Inflammatory macrophage treated with lipopolysaccharide for 1 hour (primary cell): ENCODE measurements around the gene EXOC4.

Experiments
- DNase-seq, 2 donors: peaks; one replicate each; pipeline ENCODE4 v3.0.0-alpha.2; 2020 to 2022

The EXOC4 gene

DNA sequence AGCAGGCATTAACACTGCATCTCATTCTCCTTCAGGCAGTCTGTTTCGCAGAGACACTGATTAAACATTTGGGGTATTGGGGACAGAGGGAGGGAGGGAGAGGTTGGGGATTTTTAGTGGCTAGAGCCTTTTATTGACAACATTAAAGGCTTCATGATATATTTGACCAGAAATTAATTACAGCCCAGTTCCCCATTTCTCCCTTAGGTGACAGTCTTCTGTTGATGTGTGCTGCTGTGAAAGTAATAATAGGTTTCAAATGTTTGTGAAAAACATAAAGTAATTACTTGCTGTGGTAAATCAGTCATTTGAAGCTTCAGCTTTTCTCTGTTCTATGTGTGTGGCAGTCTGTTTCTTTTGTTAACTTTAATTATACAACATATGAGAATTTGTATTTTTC, 769.0 kb downstream of the EXOC4 start:
- DNase-seq, result no peak

DNA sequence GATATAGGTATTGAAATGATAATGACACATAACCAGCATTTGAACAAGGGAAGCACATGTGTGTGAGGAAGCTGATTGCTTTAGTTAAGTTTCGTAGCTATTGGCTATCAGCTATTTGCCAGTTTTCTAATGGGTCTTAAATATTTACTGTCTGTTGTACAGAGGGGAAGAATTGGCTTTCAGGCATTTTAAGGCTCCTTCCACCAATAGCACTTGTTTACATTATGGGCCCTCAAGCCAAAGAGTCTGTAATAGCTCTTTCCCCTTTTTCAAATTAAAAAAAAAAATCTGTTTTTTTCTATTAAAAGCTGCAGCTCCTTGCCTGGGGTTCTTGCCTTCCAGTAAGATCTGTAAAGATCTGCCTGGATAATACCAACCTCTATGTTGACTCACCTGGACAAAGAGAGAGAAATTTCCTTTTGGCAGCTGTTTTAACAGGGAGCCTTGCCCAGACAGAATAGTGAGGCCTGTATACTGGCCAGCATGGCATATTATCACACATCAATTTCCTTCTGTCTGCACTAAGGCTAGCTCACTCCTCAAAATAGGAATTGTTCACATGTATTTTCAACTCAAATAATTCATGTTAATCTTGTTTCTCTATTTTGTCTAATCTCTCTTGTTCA, 769.5 kb downstream of the EXOC4 start:
- DNase-seq, result no peak

DNA sequence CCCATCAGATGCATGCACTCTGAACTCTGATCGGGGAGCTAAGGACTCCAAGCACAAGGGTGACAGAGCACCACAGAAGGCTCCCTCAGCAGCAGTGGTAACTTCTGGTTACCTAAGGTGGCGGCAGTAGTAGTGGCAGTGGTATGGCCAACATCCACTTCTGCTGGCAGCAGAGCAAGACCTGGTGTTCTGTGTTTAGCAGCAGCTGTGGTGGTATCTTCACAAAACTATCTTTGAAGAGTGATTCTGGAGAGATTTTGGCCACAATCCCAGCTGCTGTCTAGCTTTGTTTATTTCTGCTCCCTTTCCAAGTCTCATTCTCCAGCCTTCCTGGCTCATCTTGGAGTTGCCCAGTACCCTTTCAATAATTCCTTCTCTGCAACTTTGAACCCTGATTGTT, 771.9 kb downstream of the EXOC4 start:
- DNase-seq, result no peak

DNA sequence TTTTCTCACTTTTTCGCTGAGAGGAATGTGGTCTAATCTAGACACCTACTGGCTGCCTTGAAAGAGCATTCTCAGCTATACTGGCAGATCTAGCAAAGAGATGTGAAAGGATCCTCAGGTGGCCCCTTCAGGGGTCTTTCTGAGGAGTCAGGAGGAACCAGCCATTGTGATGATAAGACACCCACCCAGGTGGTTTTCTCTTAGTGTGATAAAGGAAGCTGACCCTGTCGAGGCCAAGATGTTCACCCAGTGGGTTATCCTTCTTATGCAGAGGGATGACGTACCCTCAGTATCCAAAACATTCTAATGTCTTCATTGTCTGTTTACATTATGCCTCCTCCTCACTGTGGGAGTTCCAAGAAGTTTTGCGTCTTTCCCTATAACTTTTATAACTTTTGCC, 776.0 kb downstream of the EXOC4 start:
- no peak for DNase-seq

DNA sequence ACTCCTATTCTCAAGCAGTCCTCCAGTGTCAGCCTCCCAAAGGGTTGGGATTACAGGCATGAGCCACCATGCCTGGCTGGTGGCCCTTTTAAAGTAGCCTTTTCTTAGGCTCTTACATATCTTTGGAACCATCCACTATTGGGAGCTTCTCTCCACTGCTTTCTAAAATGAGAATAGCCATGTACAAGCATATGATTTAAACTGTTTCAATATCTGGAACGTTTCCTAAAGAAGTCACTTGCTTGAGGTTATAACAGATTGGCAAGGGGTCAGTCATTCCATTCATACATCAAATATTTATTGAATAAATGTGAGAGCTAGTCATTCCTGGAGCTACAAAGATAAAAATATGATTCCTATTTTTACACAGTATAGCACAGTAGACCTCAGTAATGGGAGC, 776.9 kb downstream of the EXOC4 start:
- DNase-seq, result no peak

DNA sequence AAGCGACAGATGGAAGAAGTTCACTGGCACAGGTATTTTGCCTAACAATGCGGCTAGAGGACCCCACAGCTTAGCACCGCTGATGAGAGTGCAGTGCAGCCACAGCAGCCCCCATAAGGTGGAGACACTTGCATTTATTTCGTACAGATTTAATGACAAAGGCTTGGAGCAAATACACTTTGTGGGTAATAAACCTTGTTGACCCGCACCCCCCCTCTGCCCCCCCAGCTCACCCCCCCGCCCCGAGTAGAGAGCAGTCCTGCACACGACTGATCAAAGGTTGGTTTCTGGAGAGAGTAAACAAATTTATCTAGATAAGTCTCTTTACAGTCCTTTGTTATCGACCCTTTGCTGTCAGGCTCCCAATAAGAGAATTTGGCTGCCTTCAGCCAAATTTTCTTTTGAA, 777.6 kb downstream of the EXOC4 start:
- no peak for DNase-seq

DNA sequence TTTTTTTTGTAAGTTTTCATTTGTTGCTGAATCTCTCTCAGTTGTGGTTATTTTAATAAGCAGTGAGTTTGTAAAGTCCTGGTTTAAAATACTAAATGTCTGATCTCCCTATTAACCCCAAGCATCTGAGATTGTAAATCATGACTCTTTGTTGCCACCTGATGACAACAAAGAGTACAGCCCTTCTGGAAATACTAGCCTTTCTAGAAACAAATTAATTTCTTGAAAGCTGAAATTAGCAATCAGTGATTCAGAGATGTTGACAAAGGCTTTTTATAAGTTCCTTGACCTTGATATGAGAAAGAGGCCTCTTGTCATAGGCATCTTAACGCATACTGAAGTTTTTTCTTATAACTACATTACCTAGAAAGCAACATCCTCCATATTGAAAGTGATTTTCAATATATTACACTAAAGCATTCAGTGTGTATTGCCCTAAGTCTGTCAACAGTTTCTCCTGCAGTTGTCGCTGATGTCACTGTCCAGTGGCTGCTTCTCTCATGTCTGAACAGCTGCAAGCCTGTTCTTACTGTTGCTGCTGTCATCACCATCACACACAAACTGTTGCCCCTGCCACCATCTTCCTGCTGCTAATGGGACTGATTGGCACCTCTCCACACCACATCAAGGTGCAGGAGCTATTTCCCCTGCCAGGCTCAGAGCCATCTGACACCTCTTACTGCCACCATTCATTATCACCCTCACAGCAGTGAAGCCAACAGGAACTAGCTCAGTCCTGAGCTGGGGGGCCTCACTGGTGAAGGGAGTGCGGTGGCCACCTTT, 779.1 kb downstream of the EXOC4 start:
- no peak for DNase-seq

DNA sequence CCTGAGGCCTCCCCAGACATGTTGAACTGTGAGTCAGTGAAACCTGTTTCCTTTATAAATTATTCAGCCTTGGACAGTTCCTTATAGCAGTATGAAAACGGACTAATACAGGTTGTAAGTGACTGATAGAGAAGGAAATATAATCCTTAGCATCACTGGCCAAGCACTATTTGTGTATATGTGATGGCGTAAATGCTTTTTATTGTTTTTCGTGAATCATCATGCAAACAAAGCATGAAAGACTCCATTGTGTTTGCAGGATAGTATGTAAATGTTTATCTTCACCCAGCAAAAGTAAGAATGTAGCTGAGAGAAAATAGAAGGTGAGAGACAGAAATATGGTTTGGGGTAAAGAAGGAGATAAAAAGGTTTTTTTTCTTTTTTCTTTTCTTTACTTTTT, 781.8 kb downstream of the EXOC4 start:
- DNase-seq, result no peak

DNA sequence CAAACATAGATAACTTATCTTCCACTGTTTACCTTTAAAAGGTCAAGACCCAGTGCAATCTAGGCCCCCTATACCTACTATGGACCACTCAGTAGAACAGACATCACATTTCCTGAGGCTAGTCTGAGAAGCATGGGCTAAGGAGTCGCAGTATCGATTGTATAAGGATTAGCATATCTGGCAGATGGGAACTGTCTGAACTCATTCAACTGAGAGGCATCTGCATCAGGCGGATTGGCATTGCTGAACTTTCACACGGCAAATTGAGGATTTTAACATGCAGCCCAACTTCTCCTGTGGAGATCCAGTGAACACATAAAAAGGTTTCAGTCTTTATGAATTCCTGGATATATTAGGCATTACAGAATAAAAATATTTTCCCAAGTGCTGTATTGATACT, 785.1 kb downstream of the EXOC4 start:
- DNase-seq, result no peak

DNA sequence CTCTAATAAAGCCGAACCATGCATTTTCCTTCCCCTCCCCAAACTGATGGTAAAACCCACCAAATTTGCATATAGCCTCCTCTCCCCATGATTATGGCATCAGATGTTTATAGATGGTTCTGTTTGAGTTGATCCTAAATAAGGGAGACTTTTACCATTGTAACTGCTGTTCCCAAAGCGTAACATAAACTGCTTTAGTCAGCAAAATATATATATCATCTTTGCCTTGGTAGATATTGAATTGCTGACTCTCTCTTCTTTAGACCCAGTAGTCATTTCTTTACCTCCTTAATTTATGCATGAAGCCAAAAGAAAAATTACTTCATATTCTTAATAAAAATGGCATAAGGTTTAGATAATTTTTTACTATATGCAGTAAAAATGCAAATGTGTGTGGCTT, 788.1 kb downstream of the EXOC4 start:
- DNase-seq, result no peak

DNA sequence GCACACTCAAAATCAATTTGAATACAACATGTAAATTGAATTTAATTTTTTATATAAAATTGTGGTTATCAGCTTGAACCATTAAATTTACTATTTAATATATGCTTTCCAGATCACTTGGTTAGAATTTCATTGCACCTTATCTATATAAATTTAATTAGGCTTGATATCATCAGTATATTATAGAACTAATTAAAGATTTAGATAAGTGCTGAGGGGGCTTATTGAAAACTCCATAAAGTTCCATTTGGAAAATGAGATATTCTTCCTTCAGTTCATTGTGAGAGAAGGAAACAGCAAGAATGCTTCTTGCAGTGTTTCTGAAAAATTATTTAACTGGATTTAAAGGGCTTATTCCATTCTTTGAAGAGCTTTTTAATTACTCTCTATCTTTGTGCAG, 788.6 kb downstream of the EXOC4 start:
- DNase-seq, result no peak

DNA sequence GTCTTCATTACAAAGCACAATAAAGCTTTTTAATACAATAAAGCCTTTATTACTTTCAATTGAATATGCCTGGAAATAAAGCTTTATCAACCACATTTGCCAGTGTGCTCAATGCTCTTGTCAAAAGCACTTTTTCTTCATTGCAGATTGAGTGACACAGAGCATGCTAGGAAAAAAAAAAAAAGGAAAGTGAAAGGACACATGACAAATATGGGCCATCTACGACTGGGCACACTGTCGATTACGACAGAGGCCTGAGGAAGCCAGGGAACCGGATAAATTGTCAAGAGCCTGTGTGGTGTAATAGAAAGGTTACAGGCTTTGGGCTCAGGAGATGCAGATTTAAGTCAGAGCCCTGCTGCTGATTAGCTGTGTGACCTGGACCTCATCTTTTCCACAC, 789.4 kb downstream of the EXOC4 start:
- no peak for DNase-seq

DNA sequence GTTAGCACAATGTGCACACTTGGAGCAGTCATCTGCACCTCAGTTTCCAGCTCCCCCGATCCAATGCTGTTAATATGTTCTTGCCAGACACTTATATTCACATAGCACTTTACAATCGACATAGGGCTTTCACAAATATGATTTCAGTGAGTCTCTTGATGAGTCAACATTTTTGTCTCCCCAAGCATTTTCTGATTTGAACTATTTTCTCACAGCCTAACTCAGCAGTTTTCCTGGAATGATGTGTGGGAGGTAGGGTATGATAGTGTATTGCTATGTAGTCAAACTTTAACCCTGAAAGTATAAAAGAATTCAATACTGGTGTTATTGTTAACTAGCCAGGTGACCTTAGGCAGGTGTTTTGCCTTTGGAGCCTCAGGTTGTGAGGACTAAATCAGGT, 791.8 kb downstream of the EXOC4 start:
- no peak for DNase-seq

DNA sequence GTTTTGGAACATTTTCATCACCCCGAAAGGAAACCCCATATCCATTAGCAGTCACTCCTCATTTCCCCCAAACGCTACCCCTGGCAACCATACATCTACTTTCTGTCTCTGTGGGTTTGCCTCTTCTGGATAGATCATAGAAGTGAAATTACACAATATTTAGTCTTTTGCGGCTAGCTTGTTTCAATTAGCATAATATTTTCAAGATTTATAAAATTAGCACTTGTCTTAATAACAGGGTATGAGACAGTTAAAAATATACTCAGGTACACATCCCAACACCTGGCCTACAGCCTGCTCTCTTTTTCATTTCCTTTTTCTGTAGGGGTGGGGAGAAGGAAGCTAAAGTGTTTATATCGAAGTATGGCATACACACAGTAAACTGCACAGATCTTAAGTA, 792.8 kb downstream of the EXOC4 start:
- DNase-seq, result no peak

DNA sequence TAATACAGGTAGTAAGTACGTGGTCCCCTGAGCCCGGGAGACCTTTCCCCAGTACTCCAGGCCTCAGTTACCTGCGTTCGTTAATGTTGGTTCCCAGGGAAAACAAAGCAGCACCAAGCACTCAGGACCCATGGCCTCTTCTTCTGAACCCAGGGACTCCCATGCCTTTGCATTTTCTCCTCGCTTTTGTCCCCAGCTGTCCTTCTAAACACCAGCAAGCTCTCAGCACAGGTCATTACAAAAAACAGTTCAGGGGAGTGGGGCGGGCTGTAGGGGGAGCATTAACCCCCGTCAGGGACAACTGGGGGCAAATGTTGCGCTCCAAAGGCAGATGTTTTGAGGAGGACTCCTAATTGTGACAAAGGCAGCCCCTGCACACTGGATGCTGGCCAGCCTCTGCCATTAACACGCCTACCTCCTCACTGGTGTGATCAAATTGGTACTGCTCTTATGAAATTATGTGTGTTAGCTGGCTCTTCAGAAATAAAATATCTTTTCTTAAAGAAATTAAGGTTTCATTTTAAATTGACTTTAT, 793.8 kb downstream of the EXOC4 start:
- no peak for DNase-seq

DNA sequence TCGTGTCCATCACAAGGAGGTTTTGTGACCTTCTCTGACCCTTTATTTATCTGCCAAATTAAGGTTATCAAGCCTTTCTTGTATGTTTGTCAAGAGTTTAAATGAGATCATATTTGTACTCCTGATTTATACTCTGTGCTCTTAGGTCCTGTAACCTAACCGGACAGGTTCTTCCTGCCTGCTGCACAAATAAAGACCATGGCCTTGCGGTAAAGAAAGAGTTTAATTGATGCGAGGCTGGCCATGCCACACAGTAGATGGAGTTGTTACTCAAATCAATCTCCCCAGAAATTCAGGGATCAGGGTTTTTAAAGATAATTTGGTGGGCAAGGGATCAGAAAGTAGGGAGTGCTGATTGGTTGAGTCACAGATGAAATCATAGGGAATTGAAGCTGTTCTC, 794.8 kb downstream of the EXOC4 start:
- no peak for DNase-seq

DNA sequence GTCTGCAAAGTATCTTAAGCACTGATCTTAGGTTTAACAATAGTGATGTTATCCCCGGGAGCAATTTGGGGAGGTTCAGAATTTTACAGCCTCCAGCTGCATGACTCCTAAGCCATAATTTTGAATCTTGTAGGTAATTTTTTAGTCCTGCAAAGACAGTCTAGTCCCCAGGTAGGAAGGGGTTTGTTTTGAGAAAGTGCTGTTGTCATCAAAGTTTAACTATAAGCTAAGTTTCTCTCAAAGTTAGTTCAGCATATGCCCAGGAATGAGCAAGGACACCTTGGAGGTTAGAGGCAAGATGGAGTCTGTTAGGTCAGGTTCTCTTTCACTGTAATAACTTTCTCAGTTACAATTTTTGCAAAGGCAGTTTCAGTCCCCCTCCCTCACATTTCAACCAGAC, 795.3 kb downstream of the EXOC4 start:
- no peak for DNase-seq

DNA sequence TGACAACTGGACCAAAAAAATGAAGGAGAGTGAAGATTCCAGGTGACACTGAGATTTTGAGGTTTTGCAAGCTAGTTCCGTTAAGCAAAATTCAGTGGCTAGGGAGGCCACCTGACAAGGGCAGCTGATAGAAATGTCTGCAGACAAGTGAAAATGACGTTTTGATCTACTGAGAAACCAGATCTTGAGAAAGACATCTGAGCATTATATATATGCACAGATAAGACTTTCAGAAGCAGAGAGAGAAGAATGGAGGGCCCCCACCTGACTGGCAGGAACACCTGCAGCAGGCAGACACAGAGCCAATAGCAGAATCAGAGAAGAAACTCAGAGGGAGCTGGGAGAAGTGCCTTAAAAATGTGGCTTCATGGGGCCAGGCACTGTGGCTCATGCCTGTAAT, 798.1 kb downstream of the EXOC4 start:
- DNase-seq, result no peak

DNA sequence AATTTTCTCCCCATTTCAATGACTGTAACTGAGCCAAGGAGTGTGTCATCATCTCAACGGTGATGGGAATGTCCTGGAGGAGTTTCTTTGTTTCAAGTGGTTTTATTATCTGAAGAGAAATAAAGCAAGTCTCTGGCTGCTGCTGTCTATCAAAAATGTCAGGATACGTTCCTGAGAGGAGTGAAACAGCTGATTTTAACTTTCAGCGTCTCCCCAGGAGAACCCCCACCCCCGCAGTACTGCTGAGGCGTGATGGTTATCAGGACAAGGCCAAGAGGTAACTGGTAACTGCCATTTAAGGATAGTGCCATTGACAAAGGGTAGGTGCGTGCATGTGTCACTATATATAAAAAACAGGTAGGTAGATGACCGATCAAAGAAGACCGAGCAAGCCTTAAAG, 803.9 kb downstream of the EXOC4 start:
- DNase-seq, result no peak

DNA sequence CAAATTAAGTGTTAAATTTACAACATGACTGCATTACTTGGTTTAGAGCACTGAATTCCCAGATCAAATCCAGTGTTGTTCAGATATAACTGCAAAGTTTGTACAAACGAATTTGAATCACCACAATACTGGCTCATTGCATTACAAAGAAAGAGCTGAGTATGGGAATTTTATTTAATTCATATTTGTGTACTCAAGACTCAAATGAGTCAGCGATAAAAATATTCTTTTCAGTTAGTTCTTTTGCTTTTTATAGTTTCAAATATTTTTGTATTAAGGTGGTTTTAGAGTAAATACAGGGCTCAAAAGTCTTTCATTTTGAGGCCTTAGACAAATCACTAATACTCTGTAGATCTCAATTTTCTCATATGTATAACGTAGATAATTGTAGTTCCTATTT, 805.6 kb downstream of the EXOC4 start:
- no peak for DNase-seq

DNA sequence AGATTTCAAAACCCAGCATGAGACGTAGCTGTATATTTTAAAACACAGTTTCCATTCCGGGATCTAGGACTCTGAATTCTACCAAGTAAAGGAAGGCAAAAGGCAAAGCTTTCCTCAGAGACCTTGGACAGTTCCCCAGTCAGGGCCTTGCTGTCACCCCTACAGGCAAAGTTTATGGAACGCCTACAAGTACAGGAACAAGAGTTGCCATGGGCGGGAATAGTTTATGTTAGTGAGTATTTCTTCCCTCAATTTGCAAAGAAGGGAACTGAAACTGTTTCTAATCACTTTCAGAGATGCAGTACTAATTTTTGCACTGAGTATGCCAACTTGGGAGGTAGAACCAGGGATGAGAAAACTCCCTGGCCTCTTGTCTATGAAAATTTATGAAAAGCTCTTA, 806.1 kb downstream of the EXOC4 start:
- DNase-seq, result peak; percentile 33 to 56

DNA sequence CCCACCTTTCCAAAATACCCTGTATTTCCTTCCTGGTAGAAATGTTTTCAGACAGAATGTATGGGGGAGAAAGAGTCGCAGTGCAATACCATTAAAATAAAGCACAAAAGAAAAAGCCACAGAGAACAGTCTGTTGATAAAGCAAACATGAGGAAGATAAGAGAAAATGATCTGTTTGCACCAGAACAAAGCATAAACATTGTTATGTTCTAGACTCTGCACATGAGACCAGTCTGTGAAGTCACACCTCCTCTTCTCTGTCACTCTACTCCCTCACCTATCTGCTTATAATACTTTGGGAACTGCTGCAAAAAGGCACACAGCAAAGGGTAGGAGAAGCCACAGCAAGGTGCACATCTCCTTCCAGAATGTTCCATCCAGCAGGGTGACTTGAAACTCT, 807.0 kb downstream of the EXOC4 start:
- DNase-seq, result no peak

DNA sequence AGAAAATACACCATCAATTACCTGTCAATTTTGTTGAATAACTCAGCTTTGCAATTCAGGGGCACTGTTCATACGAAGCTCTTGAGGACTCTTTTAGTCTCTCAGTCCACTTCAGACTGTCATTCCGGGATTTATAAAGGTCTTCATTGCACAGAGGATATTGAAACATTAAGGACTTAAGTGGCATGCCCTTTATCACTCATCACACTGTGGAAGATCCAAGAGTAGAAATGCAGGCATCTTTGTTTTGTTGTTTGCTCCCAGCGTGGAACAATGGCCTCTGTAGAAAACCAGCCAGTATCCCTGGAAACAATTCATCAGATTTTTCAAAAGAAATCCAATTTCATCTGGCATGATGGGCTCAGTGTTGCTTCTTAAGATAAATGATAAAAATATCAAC, 808.0 kb downstream of the EXOC4 start:
- no peak for DNase-seq

DNA sequence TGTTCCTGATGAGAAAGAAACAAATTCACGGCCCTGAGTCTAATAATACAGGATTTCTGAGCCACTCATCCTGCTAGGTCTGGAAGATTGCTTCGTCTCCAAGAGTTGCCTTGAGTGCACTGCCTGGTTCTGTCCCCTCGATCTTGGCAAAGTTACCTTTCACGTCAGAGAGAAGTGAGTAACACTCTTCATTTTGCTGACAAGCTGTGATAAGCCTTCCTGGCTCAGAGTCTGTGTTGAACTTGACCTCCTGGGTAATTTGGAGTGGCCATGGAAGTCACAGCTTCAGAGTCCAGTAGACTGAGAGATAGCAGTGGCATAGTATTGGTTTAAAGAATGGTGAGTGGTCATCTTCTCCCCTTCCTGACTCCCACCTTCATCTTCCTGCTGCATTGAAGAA, 809.6 kb downstream of the EXOC4 start:
- DNase-seq, result no peak

DNA sequence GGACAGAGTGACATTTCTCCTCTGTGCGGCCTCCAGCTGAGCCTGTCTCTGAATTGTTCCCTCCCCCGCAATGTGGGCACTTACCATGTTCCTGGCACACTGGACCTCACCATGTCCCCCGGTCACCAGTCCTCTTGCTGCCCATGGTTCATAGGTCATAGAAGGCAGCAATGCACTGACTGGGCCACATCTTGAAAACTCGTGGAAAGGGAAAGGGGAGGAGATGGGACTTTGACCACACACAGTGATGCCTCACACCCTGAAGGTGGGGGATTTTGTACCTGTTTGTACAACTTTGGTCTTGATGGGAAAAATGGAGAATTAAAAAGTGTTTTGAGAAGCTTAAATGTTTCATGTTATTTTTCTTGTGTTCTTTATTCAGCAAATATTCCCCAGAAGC, 812.5 kb downstream of the EXOC4 start:
- DNase-seq, result no peak
